HG02610 (cell line): Measurements from ENCODE around the gene CACNA1S.

ENCODE experiments used
- ATAC-seq: cut with Tn5 transposase; IDR thresholded peaks from one replicate; pipeline ENCODE4 v1.9.1; 2021; ENCODE audit warnings: mild to moderate bottlenecking, moderate library complexity; ENCODE audit not compliant: unreplicated experiment

CACNA1S gene

DNA sequence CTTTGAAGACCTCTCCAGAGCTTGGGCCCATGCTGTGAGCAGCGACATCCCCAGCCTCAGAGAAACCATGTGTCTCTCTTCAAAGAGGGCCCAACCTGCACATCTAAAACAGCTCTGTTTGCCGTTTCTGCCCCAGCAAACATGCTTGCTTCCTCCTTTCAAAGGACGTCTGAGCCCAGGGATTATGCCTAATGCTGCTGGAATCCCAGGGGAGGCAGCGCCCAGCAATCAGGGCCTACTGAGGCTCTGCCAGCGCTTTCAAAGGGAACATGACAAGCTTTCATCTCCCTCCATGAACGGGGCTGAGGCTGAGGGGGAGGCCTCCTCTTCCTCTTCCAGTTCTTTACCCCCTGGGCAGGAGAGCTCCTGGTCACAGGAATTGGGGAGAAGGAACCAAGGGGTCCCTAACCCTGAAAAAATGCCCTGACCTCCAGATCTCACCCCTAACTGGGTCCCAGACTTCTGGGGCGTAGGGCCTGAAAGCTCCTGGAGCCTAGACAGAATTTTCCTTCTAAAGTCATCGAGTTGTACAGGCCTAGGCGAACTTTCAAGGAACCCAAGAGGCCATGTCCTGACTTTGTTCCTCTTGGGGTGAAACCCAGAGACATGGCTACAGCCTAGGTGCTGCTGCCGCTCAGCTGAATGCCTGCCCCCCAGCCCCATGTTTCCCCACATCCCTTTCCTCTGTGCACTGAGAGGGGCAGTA lies 28.2 kb upstream of the CACNA1S start:
- no peak for ATAC-seq

DNA sequence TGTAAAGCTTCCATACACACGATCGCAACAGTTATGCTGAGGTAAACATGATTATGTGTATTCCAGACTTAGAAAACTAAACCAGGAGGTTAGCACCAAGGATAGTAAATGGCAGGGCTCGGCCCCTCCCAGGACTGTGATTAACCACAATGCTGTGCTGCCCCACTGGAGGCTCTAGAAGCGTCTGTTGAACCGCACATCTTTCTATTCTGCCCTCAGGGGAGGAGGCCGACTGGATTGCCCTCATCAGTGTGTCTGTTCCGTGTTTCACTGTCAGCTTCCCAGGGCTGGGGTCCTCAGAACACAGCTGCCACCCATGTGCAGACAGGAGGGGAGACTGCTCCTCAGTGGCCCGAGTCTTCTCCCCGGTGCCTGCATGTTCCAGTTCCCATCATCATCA lies 27.5 kb upstream of the CACNA1S start:
- ATAC-seq, result no peak

DNA sequence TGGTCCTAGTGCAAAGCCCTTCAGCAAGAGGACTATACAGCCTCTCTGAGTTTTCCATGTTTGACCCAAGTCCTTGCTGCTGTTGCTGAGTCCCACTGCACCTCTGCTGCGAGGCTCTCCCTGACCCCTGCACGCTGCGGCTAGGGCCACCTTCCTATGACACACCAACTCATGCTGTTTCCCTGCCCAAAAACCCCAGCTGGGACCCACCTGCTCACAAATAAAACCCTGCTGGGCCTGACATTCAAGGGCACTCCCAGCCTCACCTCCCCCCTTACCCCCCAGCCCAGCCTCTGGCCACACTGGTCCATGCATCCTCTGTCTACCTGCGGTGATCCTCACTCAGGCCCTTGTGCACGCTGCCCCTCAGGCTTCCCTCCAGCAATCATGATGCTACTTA lies 27.1 kb upstream of the CACNA1S start:
- ATAC-seq, result no peak

DNA sequence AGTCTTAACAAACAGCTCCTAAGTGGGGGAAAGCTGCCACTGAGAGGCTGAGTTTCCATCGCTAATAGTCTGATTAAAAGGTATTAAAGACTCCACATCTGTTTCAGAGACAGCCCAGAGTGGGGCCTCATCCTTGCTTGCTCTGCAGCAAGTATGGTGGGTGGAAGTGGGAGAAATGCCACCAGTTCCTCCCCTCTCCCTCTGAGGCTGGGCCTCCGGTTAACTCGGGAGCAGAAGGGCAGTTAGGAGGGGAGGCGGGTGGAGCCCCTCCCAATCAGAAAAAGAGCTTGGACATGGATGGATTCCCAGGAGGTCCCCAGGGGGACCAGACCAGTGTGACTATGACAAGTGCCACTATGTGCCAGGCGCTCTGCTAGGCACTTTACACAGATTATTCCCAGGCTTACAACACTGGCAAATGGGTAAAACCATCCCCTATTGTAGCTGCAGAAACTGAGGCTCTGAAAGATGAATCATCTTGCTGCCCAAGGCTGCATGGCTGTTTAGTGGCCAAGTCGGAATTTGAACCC lies 26.1 kb upstream of the CACNA1S start:
- ATAC-seq, result no peak

DNA sequence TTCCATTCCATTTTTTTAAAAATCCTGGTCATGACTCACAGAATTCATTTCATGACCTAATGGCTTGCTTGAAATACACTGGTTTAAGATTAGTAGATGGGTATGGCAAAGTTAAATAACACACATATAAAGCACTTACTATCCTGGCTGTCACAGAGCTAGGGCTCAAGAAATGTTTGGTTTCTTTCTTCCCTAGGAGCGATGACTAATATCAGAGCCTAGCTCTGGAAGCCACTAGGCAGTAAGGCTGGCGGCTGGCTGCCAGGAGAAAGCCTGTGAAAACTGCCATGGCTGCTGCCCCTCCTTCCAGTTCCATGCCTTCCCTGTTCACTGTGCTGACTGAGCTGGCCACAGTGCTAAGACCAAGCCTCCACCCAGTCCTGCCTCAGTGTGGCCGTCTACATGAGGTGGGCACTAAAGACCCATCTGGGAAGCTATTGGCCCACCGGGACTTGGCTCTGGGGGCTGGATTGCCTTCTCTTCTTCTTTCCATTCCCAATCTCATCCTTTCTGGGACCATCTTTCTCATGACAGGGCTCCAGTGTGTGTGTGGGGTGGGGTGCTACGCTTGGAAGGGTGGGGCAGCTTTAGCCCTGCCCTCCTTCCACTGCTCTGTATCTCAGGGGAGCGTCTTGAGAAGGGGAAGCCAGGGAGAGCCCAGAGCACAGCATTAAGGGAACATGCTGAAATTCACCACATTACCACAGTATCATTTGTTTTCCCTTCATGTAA lies 25.5 kb upstream of the CACNA1S start:
- no peak for ATAC-seq

DNA sequence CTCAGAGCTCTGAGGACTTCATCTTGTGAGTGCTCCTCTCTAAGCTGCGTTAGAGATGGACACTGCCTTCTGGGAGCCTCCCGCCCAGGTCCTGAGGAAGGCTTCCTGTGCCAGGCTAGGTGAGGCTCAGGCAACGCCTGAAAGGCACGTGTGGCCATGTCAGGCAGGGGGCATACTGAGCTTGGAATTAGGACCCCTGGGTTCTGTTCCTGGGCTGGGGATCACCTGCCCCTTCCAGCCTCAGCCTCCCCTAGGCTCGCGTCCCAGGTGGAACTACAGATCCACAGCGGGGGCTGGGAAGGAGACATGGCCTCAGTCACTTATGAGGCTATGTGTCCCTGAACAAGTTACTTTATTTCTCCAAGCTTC lies 24.8 kb upstream of the CACNA1S start:
- no peak for ATAC-seq

DNA sequence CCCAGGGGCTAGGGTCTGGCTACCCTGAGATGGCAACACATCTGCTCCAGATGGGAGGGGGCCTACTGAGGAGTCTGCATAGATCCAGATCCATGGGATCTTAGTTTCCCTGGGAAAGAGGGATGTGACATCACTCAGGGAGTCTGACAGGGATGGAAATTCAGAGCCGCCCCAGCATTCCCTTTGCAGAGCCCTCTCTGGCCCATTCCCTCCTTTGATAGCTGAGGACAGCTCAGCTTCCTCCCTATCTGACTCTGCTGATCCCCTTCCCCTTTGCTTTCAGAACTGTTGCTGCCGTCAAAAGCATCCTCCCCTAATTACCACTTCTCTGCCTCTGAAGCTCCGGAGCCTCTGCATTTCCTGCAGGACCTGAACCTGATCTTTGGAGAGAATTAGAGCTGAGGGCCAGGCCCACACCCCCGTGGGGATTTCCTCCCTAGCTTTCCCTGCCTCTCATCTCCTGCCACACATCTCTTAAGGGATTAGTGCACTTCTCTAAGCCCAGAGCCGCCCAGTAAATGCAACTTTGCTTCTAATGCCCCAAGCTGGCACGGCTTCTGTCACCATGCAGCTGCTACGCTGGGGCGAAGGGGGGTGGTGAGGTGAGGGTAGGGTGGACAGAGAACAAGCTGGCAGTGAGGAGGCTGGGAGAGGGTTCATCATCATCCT lies 24.3 kb upstream of the CACNA1S start:
- ATAC-seq, result no peak

DNA sequence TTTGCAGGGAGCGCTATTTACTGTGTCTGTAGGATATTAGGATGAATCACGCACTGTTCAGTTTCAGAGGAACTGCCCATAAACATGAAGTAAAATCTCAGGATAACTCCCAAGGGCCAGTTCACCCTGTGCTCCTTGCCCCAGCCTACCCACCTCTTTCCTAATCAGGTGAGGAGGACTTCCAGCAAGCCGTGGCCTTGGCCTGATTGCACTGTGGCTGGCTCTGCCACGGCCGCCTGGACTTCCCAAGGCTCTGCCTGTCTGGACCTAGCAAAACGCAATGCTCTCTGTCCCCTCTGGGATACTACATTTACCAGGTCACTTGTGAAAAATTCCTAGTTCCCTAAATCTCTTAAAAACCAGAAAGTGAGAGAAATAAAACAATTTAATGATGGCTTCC lies 22.2 kb upstream of the CACNA1S start:
- ATAC-seq, result no peak

DNA sequence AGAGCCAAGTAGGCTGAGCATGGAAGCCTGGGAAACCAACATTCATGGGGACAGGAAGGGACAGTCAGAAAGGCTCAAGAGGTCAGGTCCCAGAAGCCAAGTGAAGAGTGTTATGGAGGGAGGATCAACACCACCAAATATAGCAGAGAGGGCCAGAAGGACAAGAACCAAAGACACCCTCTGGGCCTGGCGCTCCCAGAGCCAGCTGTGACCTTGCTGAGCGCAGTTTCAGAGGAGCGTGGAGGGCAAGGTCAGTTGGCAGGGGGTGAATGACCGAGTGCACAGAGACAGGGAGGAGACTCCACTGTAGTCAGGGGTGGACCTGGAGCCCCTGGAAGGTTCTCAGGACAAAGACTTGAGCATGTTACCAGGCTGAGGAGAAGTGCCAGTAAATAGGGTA lies 19.2 kb upstream of the CACNA1S start:
- no peak for ATAC-seq

DNA sequence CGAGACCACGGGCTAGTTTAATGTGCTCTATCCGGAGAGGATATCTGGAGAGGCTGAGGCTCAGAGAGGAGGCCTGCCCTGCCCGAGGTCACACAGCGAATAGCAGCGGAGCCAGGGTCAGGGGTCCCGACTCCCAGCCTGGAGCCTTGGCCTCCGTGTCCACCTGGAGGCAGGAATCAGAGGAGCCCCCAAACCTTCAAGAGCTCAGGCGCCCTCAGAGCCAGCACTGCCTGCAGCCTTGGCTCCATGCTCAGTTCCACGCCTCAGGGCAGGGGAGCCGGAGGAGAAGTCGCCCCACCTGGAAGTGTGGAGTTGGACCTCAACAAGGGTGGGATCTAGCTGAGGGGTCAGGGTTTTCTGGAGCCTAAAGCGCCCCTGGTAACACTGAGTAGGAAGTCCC lies 16.7 kb upstream of the CACNA1S start:
- ATAC-seq, result no peak

DNA sequence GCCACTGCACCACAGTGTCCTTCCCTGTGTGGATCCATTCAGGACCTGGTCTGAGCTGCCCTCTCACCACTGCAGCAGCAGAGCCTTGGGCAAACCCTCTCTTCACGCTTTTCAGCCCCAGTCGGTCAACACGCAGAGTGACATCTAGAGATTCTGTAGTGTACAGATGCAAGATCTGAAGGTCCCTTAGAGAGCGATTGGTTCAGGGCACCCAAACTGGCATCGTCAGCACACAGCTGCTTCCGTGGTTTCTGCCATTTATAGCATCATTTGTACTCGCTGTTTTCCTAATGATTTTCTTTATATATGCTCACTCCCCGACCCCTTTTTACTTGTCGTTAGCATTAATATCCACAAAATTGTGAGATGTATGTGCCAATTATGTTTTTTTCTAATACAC lies 16.2 kb upstream of the CACNA1S start:
- no peak for ATAC-seq

DNA sequence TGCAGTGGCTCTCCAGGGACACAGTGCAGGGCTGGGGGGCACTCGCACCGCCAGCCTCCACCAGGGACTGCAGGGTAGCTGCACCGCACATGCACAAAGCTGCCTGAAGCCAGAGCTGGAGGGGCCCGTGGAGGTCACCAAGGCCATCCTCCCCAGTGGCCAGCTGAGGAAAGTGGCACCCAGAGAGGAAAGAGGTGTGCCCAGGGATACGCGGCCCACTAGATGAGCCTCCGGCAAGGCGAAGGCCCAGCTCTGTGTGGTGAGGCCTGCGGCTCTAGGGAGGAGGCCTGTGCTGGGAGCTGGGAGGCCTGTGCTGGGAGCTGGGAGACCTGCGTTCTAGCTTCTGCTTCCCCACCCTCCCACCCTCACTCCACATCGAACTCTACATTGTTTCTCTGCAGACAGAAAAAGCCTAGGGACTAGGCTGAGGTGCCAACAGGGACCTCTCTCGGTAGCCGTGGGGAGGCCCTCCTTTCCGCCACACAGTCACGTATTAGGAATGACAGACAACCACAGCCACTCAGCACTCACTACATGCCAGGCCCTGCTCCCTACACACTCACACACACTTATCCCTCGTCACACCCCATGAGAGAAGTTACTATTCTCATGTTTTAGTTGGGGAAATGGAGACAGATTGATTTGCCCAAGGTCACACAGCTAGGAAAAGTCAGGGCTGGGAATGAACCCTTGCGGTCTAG lies 15.7 kb upstream of the CACNA1S start:
- ATAC-seq, result no peak

DNA sequence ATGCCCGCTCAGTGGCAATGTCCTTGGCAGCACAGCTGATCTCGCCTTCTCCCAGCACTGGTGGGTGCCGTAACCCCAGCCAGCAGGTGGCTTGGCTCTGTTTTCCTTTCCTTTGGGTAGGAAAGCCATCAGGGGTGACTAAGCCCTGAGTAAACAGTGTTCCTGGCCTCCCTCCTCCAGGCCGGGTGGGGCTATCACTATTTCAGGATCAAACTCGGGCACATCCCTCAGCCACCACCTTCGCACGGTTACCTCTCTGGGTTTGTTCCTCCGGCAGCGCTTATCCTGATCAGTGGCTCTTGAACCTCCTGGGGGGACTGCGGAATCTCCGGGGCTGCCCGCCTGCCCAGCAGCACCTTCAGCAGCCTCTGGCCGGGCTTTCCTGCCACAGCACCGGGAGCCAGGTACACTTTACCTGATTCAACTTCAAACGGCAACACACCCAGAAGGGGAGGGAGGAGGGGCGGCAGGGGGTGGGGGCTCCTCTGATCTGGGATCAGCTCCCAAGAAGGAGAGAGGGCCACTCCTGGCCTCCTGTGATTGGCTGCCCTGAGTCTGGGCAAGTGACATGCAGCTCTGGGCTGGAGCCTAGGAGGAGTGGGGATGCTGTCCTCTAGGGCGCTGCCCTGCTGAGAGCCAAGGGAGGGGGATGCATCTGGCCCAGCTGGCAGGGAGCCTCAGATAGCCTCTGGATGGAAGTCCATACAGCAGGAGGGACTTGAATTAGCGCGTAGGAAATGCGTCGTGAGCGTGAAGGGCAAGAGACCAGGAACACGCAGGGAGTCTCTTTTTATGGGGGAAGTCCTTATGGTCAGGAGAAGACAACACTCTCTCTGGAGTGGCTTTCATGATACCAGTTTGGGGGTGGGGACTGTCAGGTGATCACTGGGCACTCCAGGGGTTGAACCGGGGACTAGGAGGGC lies 14.9 kb upstream of the CACNA1S start, which contains the start of gene ASCL5:
Gene ASCL5 (minus strand): TSS at position 353 of the 923 bp plus-strand sequence. CDS start 11,812 bp downstream, outside the sequence.
- ATAC-seq, result no peak

DNA sequence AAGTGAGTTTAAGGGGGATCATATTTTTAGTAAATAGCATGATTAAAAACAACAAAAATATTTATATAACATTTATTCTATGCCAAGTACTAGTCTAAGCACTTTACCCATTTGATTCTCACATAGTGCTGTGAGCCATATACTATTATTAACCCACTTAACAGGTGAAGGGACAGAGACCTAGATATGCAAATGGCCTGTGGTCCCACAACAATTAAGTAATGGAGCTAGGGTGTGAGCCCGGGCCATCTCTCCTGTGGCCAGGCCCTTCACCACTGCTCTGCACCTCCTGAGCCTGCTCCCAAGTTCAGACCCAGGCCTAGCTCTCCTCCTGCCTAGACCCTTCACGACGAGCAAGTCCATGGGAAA lies 14.2 kb upstream of the CACNA1S start:
- no peak for ATAC-seq

DNA sequence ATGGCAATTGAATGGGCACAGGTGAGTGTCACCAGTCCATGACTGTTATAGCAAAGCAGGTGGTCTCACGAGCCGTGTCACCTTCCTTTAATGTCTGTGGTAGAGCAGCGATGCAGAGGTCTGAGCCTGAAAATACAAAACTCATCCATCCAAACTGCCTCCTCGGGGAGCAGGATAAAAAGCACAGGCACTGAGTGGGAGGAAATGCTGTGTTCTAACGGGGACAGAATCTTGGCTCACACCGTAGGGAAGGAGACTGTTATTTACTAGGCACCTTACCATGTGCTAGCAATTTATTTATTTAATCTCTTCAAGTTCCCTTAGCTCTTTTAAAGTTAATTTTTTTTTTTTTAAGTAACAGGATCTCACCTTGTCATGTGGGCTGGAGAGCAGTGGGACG lies 13.6 kb upstream of the CACNA1S start:
- ATAC-seq, result no peak

DNA sequence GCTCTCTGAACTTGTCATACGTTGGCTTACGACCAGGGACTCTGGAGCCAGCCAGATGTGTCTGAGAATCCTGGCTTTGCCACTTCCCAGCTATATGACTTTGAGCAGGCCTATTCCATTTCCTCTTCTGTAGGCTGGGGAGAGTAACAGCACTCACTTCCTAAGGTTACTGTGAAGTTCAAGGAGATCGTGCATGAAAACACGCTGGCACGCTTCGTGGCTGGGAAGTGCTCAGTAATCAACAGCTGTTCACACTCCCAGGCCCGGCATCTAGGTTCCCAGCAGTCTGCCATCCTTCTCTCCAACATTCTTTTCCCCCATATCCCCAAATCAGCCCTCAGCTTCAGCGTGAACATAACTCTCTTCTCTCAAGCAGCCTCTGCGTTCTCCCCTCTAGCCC lies 12.8 kb upstream of the CACNA1S start:
- ATAC-seq, result no peak

DNA sequence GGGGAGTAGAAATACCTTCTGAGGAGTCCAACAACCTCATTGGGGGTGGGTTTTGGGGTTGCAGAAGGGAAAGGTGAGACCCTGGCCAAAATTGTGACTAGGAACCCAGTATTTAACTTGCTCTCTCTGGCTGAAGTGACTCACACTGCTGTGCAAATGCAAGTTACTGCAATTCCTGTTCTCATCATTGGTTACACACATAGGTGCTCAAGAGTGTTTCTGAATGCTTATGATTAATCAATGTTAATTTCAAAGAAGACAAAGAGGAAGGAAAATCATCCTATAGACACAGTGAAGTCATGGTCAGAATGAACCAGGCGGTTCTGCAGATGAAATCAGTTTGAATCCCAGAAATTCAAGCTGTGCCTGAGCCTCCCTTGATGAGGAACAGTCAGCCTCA lies 11.6 kb upstream of the CACNA1S start:
- no peak for ATAC-seq

DNA sequence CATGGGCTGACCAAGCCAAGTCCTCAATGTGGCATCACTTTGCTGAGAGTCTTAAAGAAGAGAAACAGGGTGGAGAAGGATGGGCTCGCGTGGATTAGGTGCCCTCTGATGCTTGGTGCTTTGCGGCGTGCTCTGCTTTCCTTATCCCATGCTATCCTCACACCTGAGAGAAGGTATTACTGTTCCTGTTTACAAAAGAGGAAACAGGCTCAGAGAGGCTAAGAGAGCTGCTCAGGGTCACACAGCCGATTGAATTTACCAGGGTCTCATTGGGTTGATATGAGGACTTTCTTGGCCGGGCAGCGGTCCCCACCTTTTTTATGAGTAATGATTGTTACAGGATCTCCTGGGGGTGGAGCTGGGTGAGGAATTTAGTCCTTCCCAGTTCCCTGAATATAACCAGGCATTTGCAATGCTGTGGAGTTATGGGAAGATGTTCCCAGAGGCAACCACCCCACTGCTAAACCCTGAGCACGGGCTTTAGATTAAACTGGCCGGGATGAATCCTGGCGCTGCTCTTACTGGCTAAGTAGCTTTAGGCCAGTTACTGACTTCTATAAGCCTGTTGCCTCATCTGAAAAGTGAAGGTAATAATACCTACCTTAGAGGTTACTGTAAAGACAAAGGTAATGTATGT lies 10.2 kb upstream of the CACNA1S start:
- no peak for ATAC-seq
